Astrocyte (in vitro differentiated cells and primary cell): ENCODE data around the gene HES2.
"Not testable (repeated sequence)": the region's sequence is repeated elsewhere in the genome, so short reads cannot be mapped to it uniquely, and the experiment has no call there.

Source experiments
- CTCF ChIP-seq: IDR thresholded peaks from 2 replicates; pipeline ENCODE4 v1.5.1; 2011; ENCODE audit warnings: low read depth, mild to moderate bottlenecking, inconsistent platforms, low read length, moderate library complexity; ENCODE audit not compliant: insufficient read depth
- EZH2 ChIP-seq: IDR thresholded peaks from 2 replicates; pipeline ENCODE4 v1.6.1; 2012; ENCODE audit warnings: mild to moderate bottlenecking, low read length, inconsistent platforms; ENCODE audit not compliant: insufficient read depth

- TF ChIP-seq CTCF, EZH2: not testable (repeated sequence)
These were observed 47.5 kb downstream of the HES2 start for GRCh38 chr1:6372236-6372635.
